GM12878 (cell line): ENCODE results near the gene FAM9C. TPM values are rescaled to one million over a fixed set of nuclear protein-coding genes. Genes with fewer than 3 reads are reported as not detected.

ENCODE experiments used
- ATF3 ChIP-seq: IDR thresholded peaks from 2 replicates; pipeline ENCODE4 v1.6.1; 2011; ENCODE audit warnings: low read depth, mild to moderate bottlenecking, low read length, moderate library complexity, borderline replicate concordance; ENCODE audit errors: extremely low read depth
- EGR1 ChIP-seq, 2 experiments: IDR thresholded peaks; 1 replicate in 1 of 2; 2 replicates in 1 of 2; pipeline ENCODE4 v1.6.1; 2011 to 2012; ENCODE audit warnings: low read depth in 2 of 2, low read length in 2 of 2, borderline replicate concordance in 1 of 2, mild to moderate bottlenecking in 1 of 2, moderate library complexity in 1 of 2
- ELK1 ChIP-seq: IDR thresholded peaks from 2 replicates; pipeline ENCODE4 v1.6.1; 2012; ENCODE audit warnings: low read depth, low read length, improper control_type of control experiment
- IKZF1 ChIP-seq: fragments of 450-650 bp; conservative IDR thresholded peaks from 2 replicates; pipeline ENCODE4 v1.6.1; 2017; ENCODE audit warnings: antibody characterized with exemption, mild to moderate bottlenecking
- NR2C2 ChIP-seq: IDR thresholded peaks from 2 replicates; pipeline ENCODE4 v1.6.1; 2011; ENCODE audit warnings: borderline replicate concordance, low read depth; ENCODE audit not compliant: control insufficient read depth, insufficient read length
- PBX3 ChIP-seq: IDR thresholded peaks from 2 replicates; pipeline ENCODE4 v1.6.1; 2011; ENCODE audit warnings: mild to moderate bottlenecking, low read depth, low read length, moderate library complexity; ENCODE audit not compliant: insufficient replicate concordance
- ZNF274 ChIP-seq: IDR thresholded peaks from one replicate; pipeline ENCODE4 v1.8.0; 2011; ENCODE audit not compliant: insufficient read length, insufficient read depth
- polyA plus RNA-seq, 11 experiments: library from polyadenylated mRNA; depleted of rRNA in 4 of 11; unstranded in 6 of 11; stranded (reverse) in 5 of 11; fragments of >200 nt; fragmentation: Nextera tagmentation in 4 of 11; fragmentation: Illumina TruSeq in 1 of 11; extraction: Ambion mirVana in 4 of 11; extraction: Trizol in 1 of 11; gene quantifications; 1 replicate in 1 of 11; 2 replicates in 10 of 11; pipeline versions ENCODE4 v1.2.1 to v1.2.3, GENCODE V29; 2011 to 2016; ENCODE audit warnings: inconsistent platforms in 2 of 11, missing spikeins in 2 of 11, low read depth in 1 of 11
- total RNA-seq, 4 experiments: library from RNA; depleted of rRNA in 3 of 4; stranded (reverse); fragments of >200 nt in 3 of 4; fragmentation: Illumina TruSeq in 1 of 4; extraction: Trizol in 1 of 4; gene quantifications; 2 replicates each; pipeline versions ENCODE4 v1.2.1 to v1.2.3, GENCODE V29; 2013 to 2021

Gene FAM9C
- total and polyA plus RNA-seq, 10 of the 15 experiments (the other 5 are each of a cell fraction or from before 2014, with no cell fraction given) = 0.01 to 0.03 TPM; not detected in 8

GRCh38 chrX:13091111-13091765 lies 46.8 kb upstream of the FAM9C start (continued):
- TF ChIP-seq PBX3 (no peak), IKZF1 (no peak), EGR1 (IDR thresholded peaks at IDR 0.05; ENCODE audit: borderline replicate concordance in 1 of 2, low read depth in 2 of 2, low read length in 2 of 2) (no peak), ELK1 (peak; percentile 77; the same call in 1 of the 2 replicates), ZNF274 (no peak), ATF3 (no peak), NR2C2 (no peak)
